SK-N-SH (cell line): ENCODE results near the gene SNX33. TPM values are rescaled to one million over a fixed set of nuclear protein-coding genes. Genes with fewer than 3 reads are reported as not detected.

Source experiments
- CTCF ChIA-PET: fragments of 300-600, 350-600 bp; formaldehyde crosslinking; extraction: SDS; loops from one replicate; lab custom pipeline; 2021; lab: Yijun Ruan, JAX
- POLR2A ChIA-PET: fragments of 350-600 bp; sonication (Branson Sonifier 250); formaldehyde crosslinking; extraction: SDS; loops from one replicate; lab custom pipeline; 2020; ENCODE audit warnings: antibody characterized with exemption, inconsistent platforms; lab: Yijun Ruan, JAX
- DNase-seq: peaks from one replicate; pipeline ENCODE4 v3.0.0; 2012
- H2AFZ ChIP-seq: fragments of 200-600 bp; sonication (generic); 2 replicates; pipeline ENCODE4 v1.8.1; 2016; ENCODE audit warnings: antibody characterized with exemption, mild to moderate bottlenecking, low read depth
- H3F3A ChIP-seq: fragments of 200-600 bp; sonication (generic); replicated peaks from 2 replicates; pipeline ENCODE3; 2016; ENCODE audit warnings: antibody characterized with exemption, mild to moderate bottlenecking; ENCODE audit not compliant: insufficient read depth
- H3K27ac ChIP-seq, 2 experiments: fragments of 200-500 bp in 1 of 2; fragments of 200-600 bp in 1 of 2; sonication (Bioruptor generic) in 1 of 2; sonication (generic), shearing (Covaris generic) in 1 of 2; 2 replicates each; pipeline versions ENCODE4 v1.5.1 to v1.6.1; 2014 to 2016; ENCODE audit warnings: low read depth in 2 of 2, inconsistent platforms in 1 of 2, low read length in 1 of 2, mild to moderate bottlenecking in 1 of 2, mixed read lengths in 1 of 2
- H3K27me3 ChIP-seq: fragments of 200-600 bp; sonication (generic), shearing (Covaris generic); 2 replicates; pipeline ENCODE4 v1.6.1; 2016; ENCODE audit warnings: mixed run types; ENCODE audit not compliant: insufficient read depth
- H3K36me3 ChIP-seq, 2 experiments: fragments of 200-500 bp in 1 of 2; fragments of 200-600 bp in 1 of 2; sonication (Bioruptor generic) in 1 of 2; sonication (generic) in 1 of 2; replicated peaks in 1 of 2; 2 replicates each; pipeline versions ENCODE3 to v1.5.1; 2014 to 2016; ENCODE audit warnings: low read length in 1 of 2, mild to moderate bottlenecking in 1 of 2; ENCODE audit not compliant: insufficient read depth in 2 of 2, control insufficient read depth in 1 of 2
- H3K4me1 ChIP-seq, 2 experiments: fragments of 200-500 bp in 1 of 2; fragments of 200-600 bp in 1 of 2; sonication (Bioruptor generic) in 1 of 2; sonication (generic), shearing (Covaris generic) in 1 of 2; 2 replicates each; pipeline versions ENCODE4 v1.5.1 to v1.6.1; 2014 to 2016; ENCODE audit warnings: low read depth in 1 of 2, low read length in 1 of 2, mixed run types in 1 of 2; ENCODE audit not compliant: insufficient read depth in 2 of 2, control insufficient read depth in 1 of 2
- H3K4me2 ChIP-seq: fragments of 200-600 bp; sonication (generic), shearing (Covaris generic); 2 replicates; pipeline ENCODE4 v1.6.1; 2017; ENCODE audit warnings: mixed run types
- H3K4me3 ChIP-seq, 2 experiments: fragments of 200-500 bp in 1 of 2; fragments of 200-600 bp in 1 of 2; sonication (Bioruptor generic) in 1 of 2; sonication (generic), shearing (Covaris generic) in 1 of 2; 2 replicates each; pipeline versions ENCODE4 v1.5.1 to v1.8.1; 2014 to 2016; ENCODE audit warnings: low read depth in 2 of 2, inconsistent platforms in 1 of 2, low read length in 1 of 2, mild to moderate bottlenecking in 1 of 2, mixed read lengths in 1 of 2, moderate library complexity in 1 of 2
- H3K79me2 ChIP-seq: fragments of 200-600 bp; sonication (generic); 2 replicates; pipeline ENCODE4 v1.8.1; 2017; ENCODE audit warnings: mild to moderate bottlenecking; ENCODE audit not compliant: insufficient read depth
- H3K9ac ChIP-seq: fragments of 200-600 bp; sonication (generic); 2 replicates; pipeline ENCODE4 v1.6.1; 2017; ENCODE audit warnings: mixed run types
- H3K9me2 ChIP-seq: fragments of 200-600 bp; sonication (generic); 2 replicates; pipeline ENCODE4 v1.6.1; 2017; ENCODE audit warnings: mixed run types
- H3K9me3 ChIP-seq: fragments of 200-600 bp; sonication (generic); 2 replicates; pipeline ENCODE4 v1.6.1; 2017; ENCODE audit warnings: mixed run types, mild to moderate bottlenecking, moderate library complexity
- H4K20me1 ChIP-seq: fragments of 200-600 bp; sonication (generic); 2 replicates; pipeline ENCODE4 v1.6.1; 2017; ENCODE audit warnings: mild to moderate bottlenecking, mixed run types; ENCODE audit not compliant: insufficient read depth
- CHD2 ChIP-seq: fragments of 150-350 bp; IDR thresholded peaks from 2 replicates; pipeline ENCODE4 v1.6.1; 2018; ENCODE audit warnings: low read length; ENCODE audit not compliant: partially characterized antibody
- ELF1 ChIP-seq: IDR thresholded peaks from 2 replicates; pipeline ENCODE4 v1.4.0; 2012
- EZH2phosphoT487 ChIP-seq: fragments of 200-600 bp; sonication (generic); IDR thresholded peaks from 2 replicates; pipeline ENCODE4 v1.6.1; 2017; ENCODE audit warnings: low read depth, mixed run types, mild to moderate bottlenecking, antibody characterized with exemption, moderate library complexity, borderline replicate concordance
- FOSL2 ChIP-seq: IDR thresholded peaks from 2 replicates; pipeline ENCODE4 v1.4.0; 2012; ENCODE audit warnings: low read depth, mild to moderate bottlenecking, moderate library complexity, borderline replicate concordance
- NFIC ChIP-seq: IDR thresholded peaks from 2 replicates; pipeline ENCODE4 v1.4.0; 2012; ENCODE audit warnings: borderline replicate concordance
- NRF1 ChIP-seq: IDR thresholded peaks from 2 replicates; pipeline ENCODE4 v1.6.1; 2012; ENCODE audit warnings: low read depth, mild to moderate bottlenecking, low read length
- RAD21 ChIP-seq: IDR thresholded peaks from 2 replicates; pipeline ENCODE4 v1.6.1; 2012; ENCODE audit warnings: mild to moderate bottlenecking, low read length
- RFX5 ChIP-seq: IDR thresholded peaks from 2 replicates; pipeline ENCODE4 v1.6.1; 2012; ENCODE audit warnings: mild to moderate bottlenecking, improper control_type of control experiment, low read length
- SMC3 ChIP-seq: IDR thresholded peaks from 2 replicates; pipeline ENCODE4 v1.6.1; 2012; ENCODE audit warnings: low read depth, low read length, improper control_type of control experiment
- TCF12 ChIP-seq: IDR thresholded peaks from 2 replicates; pipeline ENCODE4 v1.4.0; 2012
- WGBS: methylation state at CpG from one replicate; pipeline ENCODE4 v1.1.6; 2017; ENCODE audit warnings: low lambda C conversion rate; 5-methylcytosine and 5-hydroxymethylcytosine counted together
- polyA plus RNA-seq, 3 experiments: library from polyadenylated mRNA; depleted of rRNA; stranded (reverse); fragments of >200 nt; gene quantifications; 2 replicates each; pipeline ENCODE4 v1.2.3, GENCODE V29; 2012
- TF ChIP-seq, protein P1 (sequence below): fragments of 150-350 bp; IDR thresholded peaks from 2 replicates; pipeline ENCODE4 v1.6.1; 2016; ENCODE audit warnings: mild to moderate bottlenecking, low read depth, low read length
- TF ChIP-seq, protein P2 (sequence below): IDR thresholded peaks from 2 replicates; pipeline ENCODE4; 2012
- TF ChIP-seq, protein P3 (sequence below): IDR thresholded peaks from 2 replicates; pipeline ENCODE4 v1.6.1; 2012; ENCODE audit warnings: mild to moderate bottlenecking, low read depth, low read length, moderate library complexity
- TF ChIP-seq, protein P4 (sequence below): IDR thresholded peaks from 2 replicates; pipeline ENCODE4 v1.4.0; 2012; ENCODE audit warnings: low read depth, borderline replicate concordance

The SNX33 gene
- polyA plus RNA-seq, 1 of the 3 experiments (the other 2 are of a cell fraction), result 7.7 TPM

DNA sequence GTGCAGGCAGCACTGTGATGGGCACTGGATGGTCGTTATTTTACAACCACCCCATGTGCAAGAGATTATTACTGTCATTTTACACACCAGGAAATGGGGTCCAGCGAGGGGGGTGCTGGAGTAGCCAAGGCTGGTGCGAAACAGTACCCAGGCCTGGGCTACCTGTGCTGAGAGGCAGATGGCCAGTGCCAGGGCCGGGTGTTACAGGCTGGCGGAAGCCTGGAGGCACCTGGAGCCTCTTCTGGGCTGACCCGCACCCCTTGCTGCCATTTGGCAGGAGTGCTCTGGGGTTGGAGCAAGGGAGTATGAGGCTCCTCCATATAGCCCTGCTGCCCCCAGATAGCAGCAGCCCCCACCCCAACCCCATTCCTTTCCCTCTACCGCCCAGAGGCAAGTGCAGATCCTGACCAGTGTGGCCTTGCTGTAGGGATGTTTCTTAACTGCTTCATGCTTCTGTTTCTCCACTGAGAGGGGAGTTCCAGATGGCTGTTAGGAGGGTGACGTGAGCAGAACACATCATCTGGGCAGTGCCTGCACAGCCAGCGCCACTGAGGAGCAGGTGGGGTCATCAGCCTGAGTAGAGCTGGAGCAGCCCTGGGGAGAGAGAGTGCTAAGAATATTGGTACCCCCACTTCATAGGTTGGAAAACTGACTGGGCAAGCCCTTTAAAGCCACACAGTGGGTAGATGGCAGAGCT, 15.3 kb downstream of the SNX33 start:
- POLR2A ChIA-PET, result no interaction called here
- no peak for DNase-seq
- no peak overlapping the region for H2AFZ ChIP-seq
- no peaks in the 10 kb centered on the region for H3K27me3 ChIP-seq
- no peaks in the 10 kb centered on the region for H3K9me3 ChIP-seq
- H3K9ac ChIP-seq, result no peak overlapping the region
- CTCF ChIA-PET, result interaction anchor here (1.9 kb wide), 1 partner anchor 295 kb away, joined by 5 read pairs; no protein-coding TSS in a partner anchor
- no peak overlapping the region for H3K4me2 ChIP-seq
- H3K9me2 ChIP-seq, result no peaks in the 10 kb centered on the region
- H3K4me3 ChIP-seq, result no peak overlapping the region
- TF ChIP-seq, protein P1, sequence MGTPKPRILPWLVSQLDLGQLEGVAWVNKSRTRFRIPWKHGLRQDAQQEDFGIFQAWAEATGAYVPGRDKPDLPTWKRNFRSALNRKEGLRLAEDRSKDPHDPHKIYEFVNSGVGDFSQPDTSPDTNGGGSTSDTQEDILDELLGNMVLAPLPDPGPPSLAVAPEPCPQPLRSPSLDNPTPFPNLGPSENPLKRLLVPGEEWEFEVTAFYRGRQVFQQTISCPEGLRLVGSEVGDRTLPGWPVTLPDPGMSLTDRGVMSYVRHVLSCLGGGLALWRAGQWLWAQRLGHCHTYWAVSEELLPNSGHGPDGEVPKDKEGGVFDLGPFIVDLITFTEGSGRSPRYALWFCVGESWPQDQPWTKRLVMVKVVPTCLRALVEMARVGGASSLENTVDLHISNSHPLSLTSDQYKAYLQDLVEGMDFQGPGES, result no peak
- TF ChIP-seq NFIC (no peak), FOSL2 (no peak), TCF12 (no peak), NRF1 (no peak)
- TF ChIP-seq, protein P2, sequence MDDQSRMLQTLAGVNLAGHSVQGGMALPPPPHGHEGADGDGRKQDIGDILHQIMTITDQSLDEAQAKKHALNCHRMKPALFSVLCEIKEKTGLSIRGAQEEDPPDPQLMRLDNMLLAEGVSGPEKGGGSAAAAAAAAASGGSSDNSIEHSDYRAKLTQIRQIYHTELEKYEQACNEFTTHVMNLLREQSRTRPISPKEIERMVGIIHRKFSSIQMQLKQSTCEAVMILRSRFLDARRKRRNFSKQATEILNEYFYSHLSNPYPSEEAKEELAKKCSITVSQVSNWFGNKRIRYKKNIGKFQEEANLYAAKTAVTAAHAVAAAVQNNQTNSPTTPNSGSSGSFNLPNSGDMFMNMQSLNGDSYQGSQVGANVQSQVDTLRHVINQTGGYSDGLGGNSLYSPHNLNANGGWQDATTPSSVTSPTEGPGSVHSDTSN, result no peak
- H3F3A ChIP-seq, result peaks cover 29% of the 10 kb centered on the region
- H4K20me1 ChIP-seq, result no peaks in the 10 kb centered on the region
- H3K79me2 ChIP-seq, result peaks cover 33% of the 10 kb centered on the region
- no peak overlapping the region for H3K27ac ChIP-seq
- WGBS, result 97% methylated on average over 9 of the region's 9 CpGs
- H3K4me1 ChIP-seq, result peaks cover 34% of the 10 kb centered on the region in 2 experiments; a peak in 3 of 4 replicates
- peaks cover 0 to 5% of the 10 kb centered on the region in 2 experiments for H3K36me3 ChIP-seq

DNA sequence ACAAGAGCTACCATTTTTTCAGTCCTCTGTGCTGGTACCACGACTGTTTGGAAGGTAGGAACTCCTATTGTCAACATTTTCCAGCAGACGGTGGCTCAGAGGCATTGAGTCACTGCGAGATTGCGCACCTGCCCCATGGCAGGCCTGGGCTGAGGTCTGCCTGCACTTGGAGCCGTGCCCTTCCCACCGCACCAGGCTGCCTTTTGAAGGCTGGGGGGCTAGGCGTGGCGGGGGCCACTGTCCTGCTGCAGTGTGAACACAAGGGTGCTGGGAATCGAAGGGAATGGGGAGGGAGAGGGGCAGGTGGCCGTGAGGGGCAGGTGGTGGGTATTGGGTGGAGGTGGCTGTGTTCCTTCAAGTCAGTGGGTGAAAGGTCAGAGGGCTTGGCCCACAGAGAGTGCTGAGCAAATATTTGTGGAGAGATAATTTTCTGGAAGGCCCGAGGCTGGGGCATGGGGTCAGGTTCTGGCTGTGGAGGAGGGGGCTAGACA, 16.3 kb downstream of the SNX33 start:
- Histone ChIP-seq H3K4me1 (peaks cover 34 to 36% of the 10 kb centered on the region in 2 experiments; a peak in 3 of 4 replicates), H2AFZ (no peak overlapping the region), H3K4me3 (no peak overlapping the region), H3K4me2 (no peak overlapping the region), H3K9me2 (no peaks in the 10 kb centered on the region), H3K9me3 (no peaks in the 10 kb centered on the region), H3F3A (peaks cover 29% of the 10 kb centered on the region), H4K20me1 (no peaks in the 10 kb centered on the region), H3K36me3 (peaks cover 0 to 5% of the 10 kb centered on the region in 2 experiments), H3K27me3 (no peaks in the 10 kb centered on the region), H3K27ac (no peak overlapping the region), H3K79me2 (peaks cover 41% of the 10 kb centered on the region), H3K9ac (no peak overlapping the region)
- POLR2A ChIA-PET, result no interaction called here
- DNase-seq, result no peak
- WGBS, result 88% methylated on average over 11 of the region's 11 CpGs
- TF ChIP-seq RFX5 (no peak), TCF12 (no peak), EZH2phosphoT487 (no peak), RAD21 (no peak), FOSL2 (no peak), ELF1 (no peak), CHD2 (no peak), SMC3 (no peak)
- TF ChIP-seq, protein P3, sequence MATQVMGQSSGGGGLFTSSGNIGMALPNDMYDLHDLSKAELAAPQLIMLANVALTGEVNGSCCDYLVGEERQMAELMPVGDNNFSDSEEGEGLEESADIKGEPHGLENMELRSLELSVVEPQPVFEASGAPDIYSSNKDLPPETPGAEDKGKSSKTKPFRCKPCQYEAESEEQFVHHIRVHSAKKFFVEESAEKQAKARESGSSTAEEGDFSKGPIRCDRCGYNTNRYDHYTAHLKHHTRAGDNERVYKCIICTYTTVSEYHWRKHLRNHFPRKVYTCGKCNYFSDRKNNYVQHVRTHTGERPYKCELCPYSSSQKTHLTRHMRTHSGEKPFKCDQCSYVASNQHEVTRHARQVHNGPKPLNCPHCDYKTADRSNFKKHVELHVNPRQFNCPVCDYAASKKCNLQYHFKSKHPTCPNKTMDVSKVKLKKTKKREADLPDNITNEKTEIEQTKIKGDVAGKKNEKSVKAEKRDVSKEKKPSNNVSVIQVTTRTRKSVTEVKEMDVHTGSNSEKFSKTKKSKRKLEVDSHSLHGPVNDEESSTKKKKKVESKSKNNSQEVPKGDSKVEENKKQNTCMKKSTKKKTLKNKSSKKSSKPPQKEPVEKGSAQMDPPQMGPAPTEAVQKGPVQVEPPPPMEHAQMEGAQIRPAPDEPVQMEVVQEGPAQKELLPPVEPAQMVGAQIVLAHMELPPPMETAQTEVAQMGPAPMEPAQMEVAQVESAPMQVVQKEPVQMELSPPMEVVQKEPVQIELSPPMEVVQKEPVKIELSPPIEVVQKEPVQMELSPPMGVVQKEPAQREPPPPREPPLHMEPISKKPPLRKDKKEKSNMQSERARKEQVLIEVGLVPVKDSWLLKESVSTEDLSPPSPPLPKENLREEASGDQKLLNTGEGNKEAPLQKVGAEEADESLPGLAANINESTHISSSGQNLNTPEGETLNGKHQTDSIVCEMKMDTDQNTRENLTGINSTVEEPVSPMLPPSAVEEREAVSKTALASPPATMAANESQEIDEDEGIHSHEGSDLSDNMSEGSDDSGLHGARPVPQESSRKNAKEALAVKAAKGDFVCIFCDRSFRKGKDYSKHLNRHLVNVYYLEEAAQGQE, result no peak
- TF ChIP-seq, protein P4, sequence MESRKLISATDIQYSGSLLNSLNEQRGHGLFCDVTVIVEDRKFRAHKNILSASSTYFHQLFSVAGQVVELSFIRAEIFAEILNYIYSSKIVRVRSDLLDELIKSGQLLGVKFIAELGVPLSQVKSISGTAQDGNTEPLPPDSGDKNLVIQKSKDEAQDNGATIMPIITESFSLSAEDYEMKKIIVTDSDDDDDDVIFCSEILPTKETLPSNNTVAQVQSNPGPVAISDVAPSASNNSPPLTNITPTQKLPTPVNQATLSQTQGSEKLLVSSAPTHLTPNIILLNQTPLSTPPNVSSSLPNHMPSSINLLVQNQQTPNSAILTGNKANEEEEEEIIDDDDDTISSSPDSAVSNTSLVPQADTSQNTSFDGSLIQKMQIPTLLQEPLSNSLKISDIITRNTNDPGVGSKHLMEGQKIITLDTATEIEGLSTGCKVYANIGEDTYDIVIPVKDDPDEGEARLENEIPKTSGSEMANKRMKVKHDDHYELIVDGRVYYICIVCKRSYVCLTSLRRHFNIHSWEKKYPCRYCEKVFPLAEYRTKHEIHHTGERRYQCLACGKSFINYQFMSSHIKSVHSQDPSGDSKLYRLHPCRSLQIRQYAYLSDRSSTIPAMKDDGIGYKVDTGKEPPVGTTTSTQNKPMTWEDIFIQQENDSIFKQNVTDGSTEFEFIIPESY, result no peak
- CTCF ChIA-PET, result interaction anchor here (1.5 kb wide), 1 partner anchor 16 kb away, joined by 4 read pairs; the partner anchor contains the start of gene SNX33
